Activated naive CD4-positive, alpha-beta T cell treated with Interleukin-2 at 50 U/mL for 16 hours (primary cell): ENCODE results near the gene ILF2.
"Not testable (repeated sequence)": the region's sequence is repeated elsewhere in the genome, so short reads cannot be mapped to it uniquely, and the experiment has no call there.

Experiments used
- DNase-seq: peaks from one replicate; pipeline ENCODE4 v3.0.0-alpha.2; 2020

Gene ILF2

DNA sequence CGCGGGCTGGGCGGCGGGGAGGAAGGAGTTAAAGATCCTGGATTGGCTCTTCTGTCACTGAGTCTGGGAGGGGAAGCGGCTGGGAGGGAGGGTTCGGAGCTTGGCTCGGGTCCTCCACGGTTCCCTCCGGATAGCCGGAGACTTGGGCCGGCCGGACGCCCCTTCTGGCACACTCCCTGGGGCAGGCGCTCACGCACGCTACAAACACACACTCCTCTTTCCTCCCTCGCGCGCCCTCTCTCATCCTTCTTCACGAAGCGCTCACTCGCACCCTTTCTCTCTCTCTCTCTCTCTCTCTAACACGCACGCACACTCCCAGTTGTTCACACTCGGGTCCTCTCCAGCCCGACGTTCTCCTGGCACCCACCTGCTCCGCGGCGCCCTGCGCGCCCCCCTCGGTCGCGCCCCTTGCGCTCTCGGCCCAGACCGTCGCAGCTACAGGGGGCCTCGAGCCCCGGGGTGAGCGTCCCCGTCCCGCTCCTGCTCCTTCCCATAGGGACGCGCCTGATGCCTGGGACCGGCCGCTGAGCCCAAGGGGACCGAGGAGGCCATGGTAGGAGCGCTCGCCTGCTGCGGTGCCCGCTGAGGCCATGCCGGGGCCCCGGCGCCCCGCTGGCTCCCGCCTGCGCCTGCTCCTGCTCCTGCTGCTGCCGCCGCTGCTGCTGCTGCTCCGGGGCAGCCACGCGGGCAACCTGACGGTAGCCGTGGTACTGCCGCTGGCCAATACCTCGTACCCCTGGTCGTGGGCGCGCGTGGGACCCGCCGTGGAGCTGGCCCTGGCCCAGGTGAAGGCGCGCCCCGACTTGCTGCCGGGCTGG lies 7.9 kb upstream of the ILF2 start, which contains the start of gene NPR1:
NPR1 (plus strand) TSS at position 170 of the 818 bp plus-strand sequence; CDS start at position 591, 421 bp downstream.
- DNase-seq, result peak; percentile 32

DNA sequence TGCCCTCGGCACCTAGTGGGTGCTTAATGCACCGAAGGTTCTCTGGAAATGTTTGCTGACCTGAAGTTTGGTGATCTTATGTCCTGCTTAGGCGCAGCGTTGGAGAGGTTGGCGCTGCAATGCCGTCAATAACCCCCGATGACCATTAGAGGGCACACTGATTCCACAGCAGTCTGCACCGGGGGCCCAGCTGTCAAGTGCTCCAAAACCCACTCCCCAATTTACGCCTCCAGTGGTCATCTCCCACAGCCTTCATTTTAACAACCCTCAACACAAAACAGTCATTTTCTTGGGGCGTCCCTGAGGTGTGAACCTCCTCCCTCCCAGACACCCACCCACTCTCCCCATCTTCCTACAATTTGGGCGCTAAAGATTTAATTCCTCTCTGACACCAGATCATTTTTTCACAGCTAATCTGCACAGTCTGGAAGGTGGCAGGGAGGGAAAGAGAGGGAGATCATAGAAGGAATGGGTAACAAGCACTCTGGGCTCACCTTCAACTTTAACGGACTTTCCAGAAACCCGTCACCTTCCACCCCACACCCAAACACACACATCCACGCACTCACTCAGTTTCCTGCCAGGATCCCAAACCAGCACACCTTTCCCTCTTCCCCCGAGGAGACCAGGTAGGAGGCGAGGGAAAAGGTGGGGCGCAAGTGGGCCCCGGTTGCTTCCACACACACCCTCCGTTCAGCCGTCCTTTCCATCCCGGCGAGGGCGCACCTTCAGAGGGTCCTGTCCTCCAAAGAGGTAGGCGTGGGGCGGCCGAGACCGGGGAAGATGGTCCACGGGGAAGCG lies 7.1 kb upstream of the ILF2 start:
- DNase-seq, result peak; percentile 54

DNA sequence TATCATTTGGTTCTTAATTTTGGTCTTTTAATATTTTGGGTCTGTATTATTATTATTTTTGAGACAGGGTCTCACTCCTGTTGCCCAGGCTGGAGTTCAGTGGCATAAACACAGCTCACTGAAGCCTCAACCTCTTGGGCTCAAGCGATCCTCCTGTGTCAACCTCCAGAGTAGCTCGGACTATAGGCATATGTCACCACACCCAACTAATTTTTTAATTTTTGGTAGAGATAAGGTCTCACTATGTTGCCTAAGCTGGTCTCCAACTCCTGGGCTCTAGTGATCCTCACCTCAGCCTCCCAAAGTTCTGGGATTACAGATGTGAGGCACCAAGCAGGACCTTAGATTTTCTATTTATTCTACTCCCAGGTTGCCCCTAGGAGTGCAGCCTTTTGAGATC lies 2.7 kb upstream of the ILF2 start:
- no peak for DNase-seq

DNA sequence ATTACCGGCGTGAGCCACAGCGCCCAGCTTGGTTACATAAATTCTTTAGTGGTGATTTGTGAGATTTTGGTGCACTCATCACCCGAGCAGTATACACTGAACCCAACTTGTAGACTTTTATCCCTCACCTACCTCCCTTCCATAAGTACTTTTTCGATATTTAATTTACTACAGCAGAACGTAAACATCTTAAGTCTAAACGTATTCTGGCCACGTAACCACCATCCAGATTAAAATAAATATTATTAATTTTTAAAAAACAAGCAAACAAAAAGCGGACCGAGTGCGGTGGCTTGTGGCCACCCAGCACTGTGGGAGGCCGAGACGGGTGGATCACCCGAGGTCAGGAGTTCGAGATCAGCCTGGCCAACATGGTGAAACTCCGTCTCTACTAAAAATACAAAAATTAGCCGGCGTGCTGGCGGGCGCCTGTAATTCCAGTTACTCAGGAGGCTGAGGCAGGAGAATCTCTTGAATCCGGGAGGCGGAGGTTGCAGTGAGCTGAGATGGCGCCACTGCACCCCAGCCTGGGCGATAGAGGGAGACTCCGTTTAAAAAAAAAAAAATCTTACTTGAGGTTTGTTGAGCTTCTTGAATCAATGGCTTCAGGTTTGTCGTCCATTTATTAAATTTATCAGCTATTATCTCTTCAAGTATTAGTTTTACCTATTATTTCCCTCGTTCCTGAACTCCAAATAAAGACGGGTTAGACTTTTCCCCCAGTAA lies 998 bp upstream of the ILF2 start:
- DNase-seq, result peak; percentile 59

DNA sequence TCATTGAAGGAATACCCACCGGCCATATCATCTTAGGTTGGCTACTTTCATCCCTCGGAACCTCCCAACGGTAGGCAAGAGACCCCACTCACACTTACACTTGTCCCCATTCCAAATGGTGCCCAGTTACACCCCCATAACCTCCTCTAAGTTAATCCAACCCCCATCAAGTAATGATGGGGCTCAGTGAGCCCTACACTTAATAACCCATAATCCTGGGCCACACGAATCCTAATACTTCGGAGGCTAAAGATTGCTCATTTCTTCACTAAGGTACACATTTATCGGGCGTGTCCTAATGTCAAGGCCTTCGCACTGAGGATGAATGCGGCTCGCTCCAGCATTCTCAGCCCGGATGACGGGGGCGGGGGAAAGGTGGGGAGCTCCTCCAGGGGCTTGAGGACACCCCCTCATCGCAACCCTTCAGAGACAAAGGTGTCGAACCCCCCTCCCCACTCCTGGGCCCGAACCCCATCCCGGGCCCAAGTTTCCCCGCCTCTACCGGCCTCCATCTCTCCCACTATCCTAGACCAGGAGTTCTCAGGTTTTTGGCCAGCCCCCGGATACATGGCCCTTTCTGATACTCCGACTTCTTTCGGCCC lies 435 bp downstream of the ILF2 start:
- DNase-seq, result peak; percentile 46

DNA sequence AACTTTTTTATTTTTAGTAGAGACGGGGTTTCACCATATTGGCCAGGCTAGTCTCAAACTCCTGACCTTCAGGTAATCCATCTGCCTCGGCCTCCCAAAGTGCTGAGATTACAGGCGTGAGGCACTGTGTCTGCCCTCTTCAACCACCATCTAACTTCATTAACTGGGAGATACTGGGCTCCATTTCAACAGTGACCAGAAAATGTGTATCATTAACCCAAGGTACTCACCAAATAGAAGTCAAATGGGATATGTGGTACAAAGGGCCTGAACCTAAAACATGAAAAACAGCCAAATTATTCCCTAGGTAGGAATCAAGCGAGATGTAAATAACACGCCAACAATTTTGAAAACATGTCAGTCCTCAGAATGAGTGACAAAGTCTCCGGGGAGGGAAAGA lies 1.2 kb downstream of the ILF2 start:
- DNase-seq, result no peak

DNA sequence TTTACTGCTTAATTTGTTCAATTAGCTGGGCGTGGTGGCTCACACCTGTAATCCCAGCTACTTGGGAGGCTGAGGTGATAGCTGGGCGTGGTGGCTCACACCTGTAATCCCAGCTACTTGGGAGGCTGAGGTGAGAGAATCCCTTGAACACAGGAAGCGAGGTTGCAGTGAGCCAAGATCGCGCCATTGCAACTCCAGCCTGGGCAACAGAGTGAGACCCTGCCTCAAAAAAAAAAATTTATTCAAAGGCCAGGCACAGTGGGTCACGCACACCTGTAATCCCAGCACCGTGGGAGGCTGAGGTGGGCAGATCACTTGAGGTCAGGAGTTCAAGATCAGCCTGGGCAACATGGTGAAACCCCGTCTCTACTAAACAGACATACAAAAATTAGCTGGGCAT lies 2.1 kb downstream of the ILF2 start:
- DNase-seq, result not testable (repeated sequence)

DNA sequence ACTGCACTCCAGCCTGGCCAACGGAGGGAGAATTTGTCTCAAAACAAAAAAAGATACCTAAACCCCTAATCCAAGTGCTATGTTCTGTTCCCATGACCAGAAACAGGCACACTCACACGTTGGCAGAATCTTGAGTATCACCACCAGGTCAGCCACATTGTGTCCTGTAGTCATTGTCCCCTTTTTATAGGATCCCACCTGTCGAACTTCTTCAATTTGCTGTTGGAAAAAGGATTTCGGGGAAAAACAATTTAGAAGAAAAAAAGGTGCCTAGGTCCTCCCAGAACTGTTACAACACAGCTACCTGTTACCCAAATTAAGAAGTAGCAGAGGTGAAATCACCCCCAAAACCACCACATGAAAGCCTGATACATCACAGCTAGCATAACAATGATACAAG lies 3.4 kb downstream of the ILF2 start:
- DNase-seq, result no peak

DNA sequence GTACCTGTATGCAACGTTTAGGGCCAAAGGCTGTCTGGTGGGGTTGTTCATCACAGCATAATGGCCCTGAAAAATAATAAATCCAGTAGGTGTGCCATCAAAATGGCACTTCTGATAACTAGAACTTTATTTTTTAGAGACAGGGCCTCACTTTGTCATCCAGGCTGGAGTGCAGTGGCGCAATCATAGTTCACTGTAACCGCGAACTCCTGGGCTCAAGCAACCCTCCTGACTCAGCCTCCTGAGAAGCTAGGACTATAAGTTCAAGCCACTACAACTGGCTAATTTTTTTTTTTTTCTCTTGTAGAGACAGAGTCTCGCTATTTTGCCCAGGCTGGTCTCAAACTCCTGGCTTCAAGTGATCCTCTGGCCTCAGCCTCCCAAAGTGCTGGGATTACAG lies 7.6 kb downstream of the ILF2 start:
- no peak for DNase-seq

DNA sequence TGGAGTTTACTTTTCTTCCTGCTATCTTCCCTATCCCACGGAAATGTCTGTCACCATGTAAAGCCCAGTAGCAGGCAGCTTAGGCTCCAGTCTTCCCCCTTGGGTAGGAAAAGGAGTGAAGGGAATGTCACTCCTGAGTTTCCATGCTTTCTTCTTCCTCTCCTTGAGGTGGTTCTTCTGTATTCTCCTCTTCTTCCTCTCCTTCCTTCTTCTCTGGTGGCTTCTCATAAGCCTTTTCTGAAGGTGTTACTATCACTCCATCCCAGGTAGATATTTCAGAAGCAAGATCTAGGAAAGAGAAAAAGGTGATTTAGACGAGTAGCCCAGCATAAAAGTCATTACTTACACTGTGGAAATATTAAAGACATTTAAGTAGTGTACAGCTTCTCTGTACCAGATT lies 8.5 kb downstream of the ILF2 start:
- no peak for DNase-seq

DNA sequence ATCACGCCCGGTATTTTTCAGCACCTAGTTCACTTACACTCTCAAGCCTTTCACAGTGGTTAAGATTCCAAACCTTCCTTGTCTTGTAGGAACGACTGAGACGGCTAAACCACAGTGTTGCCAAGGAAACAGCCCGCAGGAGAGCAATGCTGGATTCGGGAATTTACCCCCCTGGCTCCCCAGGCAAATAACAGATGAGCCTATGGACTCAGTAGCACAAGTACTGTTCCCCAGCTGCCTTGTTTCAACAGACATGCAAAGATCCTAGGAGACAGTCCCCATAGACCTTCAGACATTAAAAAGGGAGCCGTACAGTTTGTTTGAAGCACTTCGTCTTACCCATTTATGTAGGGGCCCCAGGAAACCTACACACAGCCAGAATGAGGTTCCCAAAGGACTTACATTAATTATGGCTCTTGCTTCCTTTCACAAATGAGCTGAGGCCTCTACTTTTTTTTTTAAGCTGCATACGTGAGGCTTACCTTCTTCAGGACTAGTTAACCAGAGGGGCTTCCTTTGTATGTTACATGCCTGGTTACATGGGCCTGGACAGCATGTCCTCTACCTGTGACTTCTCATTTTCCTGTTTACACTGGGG lies 9.6 kb downstream of the ILF2 start:
- no peak for DNase-seq

DNA sequence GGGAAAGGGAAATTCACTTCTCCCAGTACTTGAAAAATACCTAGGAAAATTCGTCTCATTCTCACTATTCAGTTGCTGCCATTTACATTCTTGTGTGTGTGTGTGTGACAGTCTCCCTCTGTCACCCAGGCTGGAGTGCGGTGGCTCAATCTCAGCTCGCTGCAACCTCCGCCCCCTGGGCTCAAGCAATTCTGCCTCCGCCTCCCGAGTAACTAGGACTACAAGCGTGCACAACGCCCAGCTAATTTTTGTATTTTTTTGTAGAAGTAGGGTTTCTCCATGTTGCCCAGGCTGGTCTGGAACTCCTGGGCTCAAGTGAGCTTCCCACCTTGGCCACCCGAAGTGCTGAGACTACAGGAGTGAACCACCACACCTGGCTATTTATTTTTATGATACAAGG lies 11.1 kb downstream of the ILF2 start:
- DNase-seq, result no peak

DNA sequence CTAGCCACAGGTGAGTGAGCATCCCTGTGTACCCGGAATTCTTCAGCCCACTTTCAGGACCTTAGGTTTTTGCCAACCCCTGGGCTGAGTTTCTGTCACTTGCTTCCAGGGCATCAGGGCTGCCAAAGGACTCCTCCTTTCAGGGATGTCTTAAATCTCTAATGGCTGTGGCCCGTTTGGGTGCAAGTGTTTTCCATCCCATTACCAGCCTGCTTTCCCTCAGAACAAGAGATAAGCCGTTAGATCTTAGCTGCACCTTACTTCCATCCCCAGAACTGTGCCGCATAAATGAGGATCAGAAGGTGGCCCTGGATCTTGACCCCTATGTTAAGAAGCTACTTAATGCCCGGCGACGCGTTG lies 11.6 kb downstream of the ILF2 start:
- DNase-seq, result no peak

DNA sequence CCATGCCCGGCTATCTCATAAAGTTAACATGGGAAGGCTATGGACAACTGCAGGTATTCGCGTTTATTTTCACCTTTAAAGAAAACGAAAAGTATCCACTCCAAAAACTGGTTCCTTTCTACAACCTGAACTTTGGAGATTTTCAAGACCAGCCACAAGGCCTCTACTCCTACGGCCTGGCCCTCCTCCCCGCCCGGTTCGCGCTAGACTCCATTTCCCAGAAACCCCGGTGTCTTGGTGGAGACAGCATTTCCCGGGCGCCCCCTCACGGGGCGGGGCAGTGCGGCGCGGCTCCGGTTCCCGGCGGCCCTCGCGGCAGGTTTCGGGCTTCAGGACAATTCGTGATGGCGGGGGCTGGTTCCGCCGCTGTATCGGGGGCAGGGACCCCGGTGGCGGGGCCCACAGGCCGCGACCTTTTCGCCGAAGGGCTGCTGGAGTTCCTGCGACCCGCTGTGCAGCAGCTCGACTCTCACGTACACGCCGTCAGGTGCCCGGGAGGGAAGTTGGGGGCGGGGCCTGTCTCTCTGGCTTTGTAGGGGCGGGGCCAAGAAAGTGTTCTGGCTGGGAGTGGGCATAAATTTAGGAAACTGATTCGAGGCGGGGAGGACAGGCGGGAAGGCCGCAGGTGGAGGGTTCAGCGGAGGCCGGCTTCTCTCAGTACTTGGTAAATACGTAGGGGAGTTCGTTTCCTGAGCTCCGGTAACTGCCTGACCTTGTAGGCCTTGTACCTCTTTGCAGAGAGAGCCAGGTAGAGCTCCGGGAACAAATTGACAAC lies 12.2 kb downstream of the ILF2 start, which contains the start of gene SNAPIN:
SNAPIN (plus strand) TSS at position 304 of the 775 bp plus-strand sequence; CDS start at position 345, 41 bp downstream.
- DNase-seq, result peak; percentile 94

DNA sequence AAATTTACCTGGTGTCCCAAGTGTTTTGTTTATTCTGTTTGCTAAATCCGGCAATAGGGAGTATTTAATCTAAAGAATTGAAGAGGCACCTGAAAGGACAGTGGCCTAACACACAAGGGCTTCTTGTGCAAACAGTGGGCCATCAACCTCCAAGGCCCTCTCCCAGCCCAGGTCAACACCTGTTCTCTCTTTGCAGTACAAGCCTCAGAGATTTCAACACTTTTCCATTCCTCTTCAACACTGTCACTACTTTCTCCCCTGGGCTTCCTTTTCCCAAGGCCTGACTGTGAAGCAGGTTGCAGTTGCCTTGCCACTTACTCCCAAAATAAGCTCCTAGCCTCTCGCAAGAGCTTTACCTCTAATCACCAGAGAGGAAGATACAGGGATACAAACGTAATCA lies 15.5 kb downstream of the ILF2 start:
- no peak for DNase-seq

DNA sequence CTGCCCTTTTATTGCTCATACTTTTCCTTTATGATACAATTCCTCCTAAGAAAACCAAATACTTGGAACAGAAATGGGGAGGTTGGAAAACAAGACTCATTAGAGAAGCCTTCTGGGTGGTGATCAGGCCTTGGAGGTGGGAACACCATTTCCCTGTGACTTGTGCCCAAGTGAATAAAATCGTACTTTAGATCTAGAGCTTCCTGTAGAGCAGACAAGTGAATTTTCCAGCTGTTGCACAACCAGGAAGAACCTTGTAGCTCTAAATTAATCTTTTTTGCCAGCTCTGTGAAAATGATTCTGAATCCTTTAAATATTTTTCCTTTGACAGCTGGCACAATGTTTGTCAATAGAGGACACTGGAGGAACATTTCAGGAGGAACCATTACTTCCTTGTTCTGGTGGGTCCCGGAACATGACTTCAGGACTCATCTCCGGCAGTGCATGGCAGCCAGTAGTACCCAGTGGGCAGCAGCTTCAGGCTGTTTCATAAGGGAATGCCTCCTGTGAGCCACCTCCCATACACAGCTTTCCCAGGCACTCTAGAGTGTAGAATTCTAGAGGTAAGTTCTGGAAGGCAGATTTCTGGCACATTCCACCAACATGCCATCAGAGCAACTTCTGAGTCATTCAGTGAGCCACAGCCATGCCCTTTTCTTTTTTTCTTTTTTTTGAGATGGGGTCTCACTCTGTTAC lies 17.8 kb downstream of the ILF2 start:
- no peak for DNase-seq

DNA sequence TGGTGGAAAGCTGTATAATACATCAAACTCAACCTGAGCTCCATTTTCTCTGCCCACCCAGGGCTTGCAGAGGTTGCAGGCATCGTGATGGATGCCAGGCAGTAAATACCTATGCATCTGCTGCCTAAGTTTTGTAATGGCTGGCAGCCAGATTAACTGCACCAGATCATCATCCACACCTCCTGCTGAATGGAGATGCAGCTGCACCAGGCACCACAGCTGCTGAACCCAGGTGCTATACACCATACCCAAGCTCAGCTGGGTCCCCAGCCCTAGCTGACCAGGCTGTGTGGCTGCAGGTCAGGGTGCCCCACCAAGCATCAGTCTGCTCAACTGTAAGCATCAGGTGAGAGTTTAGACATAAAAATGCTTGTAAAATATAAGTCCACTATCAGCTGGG lies 19.0 kb downstream of the ILF2 start:
- no peak for DNase-seq

DNA sequence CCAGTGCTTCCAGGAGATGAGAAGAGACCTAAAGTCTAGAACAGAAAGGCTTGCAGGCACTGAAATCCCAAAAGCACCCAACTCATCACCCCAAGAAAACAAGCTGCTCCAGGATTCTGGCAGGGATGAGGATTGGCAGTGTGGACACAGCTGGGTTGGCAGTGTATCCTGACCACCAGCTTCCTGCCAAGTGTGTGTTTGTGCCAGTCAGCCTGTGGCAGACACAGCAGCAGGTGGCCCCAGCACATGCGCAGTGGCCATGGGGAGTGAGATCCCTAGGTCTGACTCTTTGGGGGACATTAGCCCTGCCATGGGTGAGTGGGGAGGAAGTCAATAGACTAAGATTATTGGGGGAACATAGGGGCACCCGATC lies 20.9 kb downstream of the ILF2 start:
- no peak for DNase-seq

DNA sequence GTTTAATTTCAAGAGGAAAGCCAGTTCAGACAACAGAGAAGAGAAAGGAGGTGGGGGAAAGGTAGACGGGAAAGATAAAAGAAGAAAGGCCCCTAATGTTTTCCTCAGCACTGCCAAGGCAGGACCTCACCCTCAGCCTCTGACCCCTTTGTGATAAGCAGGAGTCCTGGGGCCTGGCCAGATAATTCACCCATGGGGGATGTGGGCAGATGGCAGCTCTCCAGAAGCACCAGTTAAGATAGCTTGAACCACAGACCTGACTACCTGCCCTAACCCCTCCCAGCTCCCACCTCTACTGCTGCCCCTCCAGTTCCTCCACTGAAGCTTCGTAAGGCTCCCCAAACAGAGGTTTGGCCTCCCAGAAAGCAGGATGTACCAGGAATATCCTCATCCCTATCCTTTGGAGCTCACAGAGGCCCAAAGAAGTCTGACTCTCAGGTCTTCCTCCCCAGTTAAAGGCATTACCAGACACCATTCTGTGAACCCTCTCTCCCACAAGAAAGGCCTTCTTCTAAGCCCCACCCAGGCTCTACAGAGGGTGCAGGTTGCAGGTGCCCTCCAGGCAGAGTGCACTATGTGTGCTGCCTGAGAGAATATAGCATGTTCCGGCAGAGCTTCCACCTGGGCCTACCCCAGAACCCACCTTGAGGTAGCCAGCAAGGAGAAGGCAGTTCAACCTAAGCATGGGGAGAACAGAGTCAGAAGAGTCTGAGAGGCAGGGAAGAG lies 21.5 kb downstream of the ILF2 start:
- no peak for DNase-seq

DNA sequence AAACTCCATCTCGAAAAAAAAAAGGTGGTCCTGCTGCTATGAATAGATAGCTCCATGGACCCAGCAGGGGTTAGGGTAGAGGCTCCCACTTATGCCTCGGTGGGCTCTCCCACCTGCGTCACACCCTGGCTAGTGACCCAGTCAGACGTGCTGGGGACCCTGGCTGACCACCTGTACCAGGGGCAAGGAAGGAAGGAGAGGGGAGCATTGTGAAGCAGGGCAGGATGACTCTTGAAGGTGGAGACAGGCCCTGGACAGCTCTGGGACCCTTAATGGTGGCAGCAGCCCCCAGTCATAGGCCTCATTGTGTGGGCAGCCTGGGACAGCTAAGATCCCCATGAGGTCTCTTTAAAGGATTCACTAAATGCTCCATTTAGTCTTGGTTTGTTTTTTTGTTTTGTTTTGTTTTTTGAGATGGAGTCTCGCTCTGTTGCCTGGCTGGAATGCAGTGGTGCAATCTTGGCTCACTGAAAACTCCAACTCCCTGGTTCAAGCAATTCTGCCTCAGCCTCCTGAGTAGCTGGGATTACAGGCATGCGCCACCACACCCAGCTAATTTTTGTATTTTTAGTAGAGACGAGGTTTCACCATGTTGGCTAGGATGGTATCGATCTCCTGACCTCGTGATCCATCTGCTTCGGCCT lies 22.7 kb downstream of the ILF2 start:
- no peak for DNase-seq
